Heart left ventricle (tissue), 13 donors: ENCODE results near the gene NR1H2.

ENCODE experiments used
- CTCF ChIP-seq, 12 donors: fragments of 200-600 bp; sonication (generic) in 4 of 12; IDR thresholded peaks; one replicate each; pipeline versions ENCODE4 v1.5.0 to v1.8.0; 2018 to 2022; ENCODE audit warnings: antibody characterized with exemption in 12 of 12, mild to moderate bottlenecking in 5 of 12
- POLR2A ChIP-seq, 2 donors: fragments of 450-650 bp; IDR thresholded peaks; one replicate each; pipeline ENCODE4 v1.6.1; 2017; ENCODE audit warnings: antibody characterized with exemption in 2 of 2, mild to moderate bottlenecking in 2 of 2, moderate library complexity in 2 of 2
- donor health status: ischemic (EF 13 %, LVEDD 7.1; RV severe dilation, severe dysfunction).
- donor health status: DM: no; HTN: yes; CAD: no.
- donor health status: DM: no; HTN: no; CAD: no.
- donor health status: ischemic (EF 25% LVEDD 6.9; RV normal size, moderate dysfunction).
- donor health status: ischemic (EF 25% LVEDD 5.7; RV mildly dilated, moderate dysfunction).
- donor health status: ischemic (EF 35%, LVEDD 5.7; RV mildly dilated, moderate dysfunction).
- donor health status: nonischemic (EF 11% LVEDD 7.7; RV severe dilation, severe dysfunction).
- donor health status: DM: yes; HTN: yes; CAD: no.
- donor health status: PGD.
- donor health status: ischemic (EF 29% LVEDD 5.4; RV normal size, mild dysfunction).
- donor health status: nonischemic (EF 23%, LVEDD 6.1; RV moderate dilation, normal function).

- TF ChIP-seq CTCF (IDR thresholded peaks at IDR 0.05): no peak
- peak in 1 of 2 donors; percentile 34 for TF ChIP-seq POLR2A (IDR thresholded peaks at IDR 0.05)
These were observed 45.7 kb upstream of the NR1H2 start for GRCh38 chr19:50330365-50331078.
